Right lobe of liver (tissue), 4 donors: ENCODE data around the gene MED31.

Experiments used
- CTCF ChIP-seq, 4 donors: fragments of 200-600 bp in 3 of 4; fragments of 450-650 bp in 1 of 4; IDR thresholded peaks; one replicate each; pipeline versions ENCODE4 v1.5.1 to v1.8.0; 2016 to 2022; ENCODE audit warnings: antibody characterized with exemption in 4 of 4, mild to moderate bottlenecking in 2 of 4
- POLR2A ChIP-seq: fragments of 450-650 bp; IDR thresholded peaks from one replicate; pipeline ENCODE4 v1.6.1; 2017; ENCODE audit warnings: antibody characterized with exemption, mild to moderate bottlenecking
- donor health status: DM: no; HTN: no; CAD: no.
- donor health status: DM: no; HTN: no; CAD: no.
- donor health status: DM: no; HTN: yes; CAD: no.

- TF ChIP-seq POLR2A (no peak), CTCF (IDR thresholded peaks at IDR 0.05) (peak; percentile 21 to 35 (median 32))
Observed at GRCh38 chr17:6648181-6648580, 3.2 kb downstream of the MED31 start.
